HepG2 (cell line): ENCODE results near the gene DUSP22. TPM values are rescaled to one million over a fixed set of nuclear protein-coding genes. Genes with fewer than 3 reads are reported as not detected.

ENCODE experiments used
- AGO1 ChIP-seq: fragments of 200-400 bp; formaldehyde crosslinking; IDR thresholded peaks from 2 replicates; pipeline ENCODE4 v1.6.1; 2017; ENCODE audit warnings: mild to moderate bottlenecking, low read depth, low read length, moderate library complexity; ENCODE audit not compliant: poor library complexity, severe bottlenecking
- AHDC1 ChIP-seq: sonication (generic); formaldehyde crosslinking; IDR thresholded peaks from 2 replicates; pipeline ENCODE4 v1.5.1; 2020; ENCODE audit warnings: mild to moderate bottlenecking, missing genetic modification reagents, borderline replicate concordance
- GMEB1 ChIP-seq: sonication (generic); formaldehyde crosslinking; IDR thresholded peaks from 2 replicates; pipeline ENCODE4 v1.5.1; 2020; ENCODE audit warnings: missing genetic modification reagents, mild to moderate bottlenecking, borderline replicate concordance
- KDM5B ChIP-seq: sonication (generic); formaldehyde crosslinking; IDR thresholded peaks from 2 replicates; pipeline ENCODE4 v1.4.0; 2020; ENCODE audit warnings: missing genetic modification reagents, mild to moderate bottlenecking, borderline replicate concordance
- PREB ChIP-seq: sonication (generic); formaldehyde crosslinking; IDR thresholded peaks from 2 replicates; pipeline ENCODE4 v1.4.0; 2020; ENCODE audit warnings: missing genetic modification reagents
- ZHX2 ChIP-seq, 2 experiments: sonication (generic) in 1 of 2; formaldehyde crosslinking in 1 of 2; IDR thresholded peaks; 2 replicates each; pipeline versions ENCODE4 v1.6.1 to v1.9.0; 2014 to 2022; ENCODE audit warnings: antibody characterized with exemption in 1 of 2, borderline replicate concordance in 1 of 2, inconsistent platforms in 1 of 2, low read depth in 1 of 2, missing genetic modification reagents in 1 of 2
- ZNF160 ChIP-seq: sonication (generic); formaldehyde crosslinking; IDR thresholded peaks from 2 replicates; pipeline ENCODE4 v1.8.0; 2022; ENCODE audit warnings: mild to moderate bottlenecking, inconsistent platforms, missing genetic modification reagents
- ZNF441 ChIP-seq: sonication (generic); formaldehyde crosslinking; IDR thresholded peaks from 2 replicates; pipeline ENCODE4 v1.7.0; 2021; ENCODE audit warnings: missing genetic modification reagents, borderline replicate concordance
- ZNF569 ChIP-seq: sonication (generic); formaldehyde crosslinking; IDR thresholded peaks from 2 replicates; pipeline ENCODE4 v1.5.0; 2020; ENCODE audit warnings: mild to moderate bottlenecking, missing genetic modification reagents, moderate library complexity, borderline replicate concordance
- ZSCAN12 ChIP-seq: sonication (generic); formaldehyde crosslinking; IDR thresholded peaks from 2 replicates; pipeline ENCODE4 v1.9.0; 2021; ENCODE audit warnings: mild to moderate bottlenecking, missing genetic modification reagents
- polyA plus RNA-seq, 8 experiments: library from polyadenylated mRNA; depleted of rRNA in 3 of 8; stranded (reverse) in 7 of 8; unstranded in 1 of 8; fragments of >200 nt; fragmentation: Illumina TruSeq in 4 of 8; extraction: Trizol in 4 of 8; gene quantifications; 2 replicates each; pipeline versions ENCODE4 v1.2.1 to v1.2.3, GENCODE V29; 2011 to 2016; ENCODE audit warnings: low read depth in 4 of 8, missing spikeins in 1 of 8, mixed read lengths in 1 of 8; ENCODE audit not compliant: insufficient read depth in 1 of 8
- total RNA-seq, 5 experiments: library from RNA; depleted of rRNA; stranded (reverse); fragments of >200 nt; fragmentation: Illumina TruSeq; extraction: Trizol; gene quantifications; 2 replicates each; pipeline ENCODE4 v1.2.3, GENCODE V29; 2016; ENCODE audit warnings: low read depth in 1 of 5

DUSP22 gene
- total and polyA plus RNA-seq, 2 of the 13 experiments (the other 11 are each of a cell fraction or from before 2014, with no cell fraction given), result 20.2 to 32.8 TPM

- TF ChIP-seq GMEB1 (CRISPR knock-in tag), result peak; percentile 48; the same call in 1 of the 2 replicates
- no peak for TF ChIP-seq ZNF569 (CRISPR knock-in tag)
- TF ChIP-seq KDM5B (CRISPR knock-in tag), result peak; percentile 41; the same call in 1 of the 2 replicates
- peak; percentile 64 for TF ChIP-seq ZSCAN12 (CRISPR knock-in tag)
- TF ChIP-seq AHDC1 (CRISPR knock-in tag), result no peak
- TF ChIP-seq PREB (CRISPR knock-in tag), result no peak; the same call in 1 of the 2 replicates
- no peak for TF ChIP-seq ZNF160 (CRISPR knock-in tag)
- TF ChIP-seq ZNF441 (CRISPR knock-in tag), result no peak; the same call in 1 of the 2 replicates
- no peak; the same call in 1 of the 2 replicates for TF ChIP-seq ZHX2 (IDR thresholded peaks at IDR 0.05; ENCODE audit: low read depth)
- peak; percentile 92 for TF ChIP-seq ZHX2 (CRISPR knock-in tag; IDR thresholded peaks at IDR 0.05; ENCODE audit: borderline replicate concordance)
- no peak for TF ChIP-seq AGO1
Measured at GRCh38 chr6:291697-292505, at the start of gene DUSP22 (continued).
